Endothelial cell of umbilical vein (primary cell): Measurements from ENCODE around the gene PLEKHB2. TPM values are rescaled to one million over a fixed set of nuclear protein-coding genes. Genes with fewer than 3 reads are reported as not detected.

Experiments used
- BruUV-seq: library from RNA; stranded (reverse); fragments of 400-500 nt; replicated peaks from 2 replicates; lab custom pipeline; 2021; lab: Mats Ljungman, UMichigan
- CTCF ChIA-PET: fragments of 300-600, 350-600 bp; sonication (Branson Sonifier 250); formaldehyde crosslinking; loops from one replicate; lab custom pipeline; 2021; ENCODE audit warnings: antibody characterized with exemption, inconsistent platforms; lab: Charles Lee
- POLR2A ChIA-PET: fragments of 300-600, 350-600 bp; sonication (Branson Sonifier 250); formaldehyde crosslinking; loops from one replicate; lab custom pipeline; 2021; ENCODE audit warnings: antibody characterized with exemption, inconsistent platforms; lab: Charles Lee
- DNase-seq: peaks from one replicate; pipeline ENCODE4 v3.0.0-alpha.2; 2011; ENCODE audit warnings: low read depth, low spot score
- FAIRE-seq: peaks from 2 replicates; lab custom pipeline; 2011; peaks lifted over from hg19 to GRCh38; lab: Jason Lieb, UNC
- H2AFZ ChIP-seq: 2 replicates; pipeline ENCODE4 v1.6.0; 2012; ENCODE audit warnings: low read depth, low read length, control low read depth, inconsistent platforms
- H3K27ac ChIP-seq: 2 replicates; pipeline ENCODE4 v1.5.1; 2011; ENCODE audit warnings: low read depth, mild to moderate bottlenecking, control low read depth, low read length, moderate library complexity; ENCODE audit not compliant: insufficient read depth
- H3K27me3 ChIP-seq, 2 experiments: 2 replicates each; pipeline versions ENCODE4 v1.6.0 to v1.6.1; 2011; ENCODE audit warnings: low read length in 2 of 2, mixed read lengths in 1 of 2; ENCODE audit not compliant: control insufficient read depth in 2 of 2, insufficient read depth in 2 of 2
- H3K36me3 ChIP-seq, 2 experiments: 2 replicates in 1 of 2; 3 replicates in 1 of 2; pipeline ENCODE4 v1.5.1; 2011; ENCODE audit warnings: low read length in 2 of 2, mild to moderate bottlenecking in 1 of 2, moderate library complexity in 1 of 2; ENCODE audit not compliant: control insufficient read depth in 2 of 2, insufficient read depth in 2 of 2; ENCODE audit errors: extremely low read depth in 1 of 2
- H3K4me1 ChIP-seq: 3 replicates; pipeline ENCODE4 v1.5.1; 2011; ENCODE audit warnings: mild to moderate bottlenecking, low read length; ENCODE audit not compliant: control insufficient read depth, insufficient read depth; ENCODE audit errors: extremely low read depth
- H3K4me2 ChIP-seq: 2 replicates; pipeline ENCODE4 v1.6.1; 2011; ENCODE audit warnings: low read length, control low read depth, mixed read lengths; ENCODE audit not compliant: insufficient read depth
- H3K4me3 ChIP-seq, 3 experiments: fragments of 200-600 bp in 1 of 3; sonication (generic), shearing (Covaris generic) in 1 of 3; replicated peaks in 1 of 3; 2 replicates each; pipeline ENCODE4 v1.5.1; 2011 to 2016; ENCODE audit warnings: control low read depth in 3 of 3, low read length in 3 of 3, mild to moderate bottlenecking in 2 of 3, inconsistent platforms in 1 of 3, low read depth in 1 of 3, moderate library complexity in 1 of 3; ENCODE audit not compliant: insufficient read depth in 1 of 3
- H3K79me2 ChIP-seq: 2 replicates; pipeline ENCODE4 v1.6.0; 2012; ENCODE audit warnings: low read length, inconsistent platforms; ENCODE audit not compliant: control insufficient read depth, insufficient read depth
- H3K9ac ChIP-seq: replicated peaks from 2 replicates; pipeline ENCODE3; 2011; ENCODE audit warnings: low read length, control low read depth; ENCODE audit not compliant: insufficient read depth; ENCODE audit errors: extremely low read depth
- H3K9me1 ChIP-seq: replicated peaks from 3 replicates; pipeline ENCODE4 v1.6.0; 2011; ENCODE audit warnings: mild to moderate bottlenecking, low read length; ENCODE audit not compliant: control insufficient read depth, insufficient read depth; ENCODE audit errors: extremely low read depth
- H3K9me3 ChIP-seq: replicated peaks from 2 replicates; pipeline ENCODE4 v1.5.1; 2012; ENCODE audit warnings: low read length, inconsistent platforms; ENCODE audit not compliant: control insufficient read depth, insufficient read depth
- H4K20me1 ChIP-seq: replicated peaks from 2 replicates; pipeline ENCODE3; 2011; ENCODE audit warnings: mild to moderate bottlenecking, low read length; ENCODE audit not compliant: control insufficient read depth, insufficient read depth; ENCODE audit errors: extremely low read depth
- CTCF ChIP-seq, 2 donors: IDR thresholded peaks; 1 replicate in 1 of 2; 2 replicates in 1 of 2; pipeline ENCODE4 v1.5.1; 2011; ENCODE audit warnings: low read length in 2 of 2, mild to moderate bottlenecking in 2 of 2, moderate library complexity in 2 of 2, control low read depth in 1 of 2, inconsistent platforms in 1 of 2, low read depth in 1 of 2; ENCODE audit not compliant: insufficient read depth in 1 of 2; ENCODE audit errors: extremely low read depth in 1 of 2
- EZH2 ChIP-seq: IDR thresholded peaks from 2 replicates; pipeline ENCODE4 v1.6.1; 2012; ENCODE audit warnings: borderline replicate concordance, low read depth, mild to moderate bottlenecking, moderate library complexity, low read length, inconsistent platforms; ENCODE audit not compliant: severe bottlenecking
- FOS ChIP-seq: IDR thresholded peaks from 2 replicates; pipeline ENCODE4 v1.6.1; 2011; ENCODE audit warnings: mild to moderate bottlenecking, low read length, moderate library complexity, borderline replicate concordance; ENCODE audit not compliant: insufficient read depth
- GATA2 ChIP-seq: IDR thresholded peaks from 2 replicates; pipeline ENCODE4 v1.7.0; 2011; ENCODE audit warnings: low read depth, mild to moderate bottlenecking, moderate library complexity, mixed read lengths, low read length; ENCODE audit not compliant: insufficient read length, insufficient read depth
- JUN ChIP-seq: IDR thresholded peaks from 2 replicates; pipeline ENCODE4 v1.6.1; 2011; ENCODE audit warnings: borderline replicate concordance, low read depth; ENCODE audit not compliant: insufficient read length, insufficient read depth
- MAX ChIP-seq: IDR thresholded peaks from 2 replicates; pipeline ENCODE4 v1.6.1; 2011; ENCODE audit not compliant: insufficient read depth, insufficient read length
- MYC ChIP-seq: IDR thresholded peaks from one replicate; pipeline ENCODE4 v1.6.1; 2011; ENCODE audit warnings: mild to moderate bottlenecking, low read depth, low read length
- POLR2A ChIP-seq: IDR thresholded peaks from 2 replicates; pipeline ENCODE4 v1.6.1; 2012; ENCODE audit warnings: low read depth, mild to moderate bottlenecking, control low read depth, low read length
- POLR2AphosphoS5 ChIP-seq: IDR thresholded peaks from 2 replicates; pipeline ENCODE4 v1.6.1; 2012; ENCODE audit warnings: low read depth, mild to moderate bottlenecking, control low read depth, low read length, moderate library complexity; ENCODE audit not compliant: insufficient read depth
- dilution Hi-C: fragments of 300-500 bp; cut with MboI; formaldehyde crosslinking; loops from one replicate; pipeline ENCODE4 v1.15.0; 2019; ENCODE audit warnings: low sequenced_read_pairs; ENCODE audit not compliant: extremely low pct_ligation_motif_present
- intact Hi-C: fragments of 100-400 bp; cut with micrococcal nuclease; formaldehyde crosslinking; loops from one replicate; pipeline ENCODE4 v1.10.0; 2022
- polyA plus RNA-seq, 4 experiments: library from polyadenylated mRNA; depleted of rRNA in 3 of 4; stranded (reverse) in 3 of 4; unstranded in 1 of 4; fragments of >200 nt; gene quantifications; 2 replicates each; pipeline versions ENCODE4 v1.2.1 to v1.2.3, GENCODE V29; 2011 to 2012; ENCODE audit warnings: missing spikeins in 1 of 4
- total RNA-seq: library from RNA; stranded (reverse); gene quantifications from 2 replicates; pipeline ENCODE4 v1.2.3, GENCODE V29; 2021

The PLEKHB2 gene
- total and polyA plus RNA-seq, 2 donors (not counting 3 experiments of a cell fraction or from before 2014, with no cell fraction given): 56.5 to 56.8 TPM

- H3K9me1 ChIP-seq: no peaks in the 10 kb centered on the region
- peaks cover 4% of the 10 kb centered on the region for H3K4me1 ChIP-seq
- H3K36me3 ChIP-seq: peaks cover 6% of the 10 kb centered on the region in 2 experiments
- no TSS peak for BruUV-seq
- no peak overlapping the region for H2AFZ ChIP-seq
- no peaks in the 10 kb centered on the region for H3K27me3 ChIP-seq
- H3K27ac ChIP-seq: no peak overlapping the region
- H3K4me3 ChIP-seq: no peak overlapping the region
- peaks cover 83% of the 10 kb centered on the region for H3K79me2 ChIP-seq
- ChIA-PET CTCF (no interaction called here), POLR2A (no interaction called here)
- TF ChIP-seq MYC (no peak), JUN (no peak), CTCF (IDR thresholded peaks at IDR 0.05; ENCODE audit: extremely low read depth in 1 of 2, insufficient read depth in 1 of 2, low read depth in 1 of 2, low read length in 2 of 2) (no peak), EZH2 (no peak), MAX (no peak), FOS (no peak), POLR2A (no peak), GATA2 (no peak), POLR2AphosphoS5 (no peak)
- FAIRE-seq: no peak
- peaks cover 8% of the 10 kb centered on the region for H4K20me1 ChIP-seq
- H3K9ac ChIP-seq: no peak overlapping the region
- dilution Hi-C loops: no loop called here
- intact Hi-C loops: no loop called here
- no peak overlapping the region for H3K4me2 ChIP-seq
- no peaks in the 10 kb centered on the region for H3K9me3 ChIP-seq
- no peak for DNase-seq
Measured at GRCh38 chr2:131063501-131064283, 41.4 kb upstream of the PLEKHB2 start.
